SJSA1 (cell line): Measurements from ENCODE around the gene OR6X1. TPM values are rescaled to one million over a fixed set of nuclear protein-coding genes. Genes with fewer than 3 reads are reported as not detected.

Source experiments
- DNase-seq, 2 experiments: peaks; one replicate each; pipeline ENCODE4 v3.0.0-alpha.2; 2015 to 2020; ENCODE audit warnings: low spot score in 2 of 2, low read depth in 1 of 2
- H3K27ac ChIP-seq: fragments of 250-450 bp; sonication (Bioruptor Pico); 2 replicates; pipeline ENCODE4 v1.5.1; 2020; ENCODE audit warnings: mild to moderate bottlenecking, moderate library complexity
- H3K27me3 ChIP-seq: fragments of 250-450 bp; sonication (Bioruptor Pico); replicated peaks from 2 replicates; pipeline ENCODE4 v1.5.1; 2020; ENCODE audit warnings: mild to moderate bottlenecking, moderate library complexity
- H3K36me3 ChIP-seq: fragments of 250-450 bp; sonication (Bioruptor Pico); 2 replicates; pipeline ENCODE4 v1.5.1; 2020; ENCODE audit warnings: mild to moderate bottlenecking
- H3K4me1 ChIP-seq: fragments of 250-450 bp; sonication (Bioruptor Pico); replicated peaks from 2 replicates; pipeline ENCODE4 v1.6.1; 2021; ENCODE audit warnings: mild to moderate bottlenecking
- H3K4me3 ChIP-seq: fragments of 250-450 bp; sonication (Bioruptor Pico); 2 replicates; pipeline ENCODE4 v1.5.1; 2020; ENCODE audit warnings: mild to moderate bottlenecking
- H3K9me3 ChIP-seq: fragments of 250-450 bp; sonication (Bioruptor Pico); replicated peaks from 2 replicates; pipeline ENCODE4 v1.5.1; 2020; ENCODE audit warnings: mild to moderate bottlenecking
- total RNA-seq: library from RNA; depleted of rRNA; stranded (reverse); fragments of >200 nt; shearing (Covaris generic); gene quantifications from 2 replicates; pipeline ENCODE4 v1.2.3, GENCODE V29; 2014; rRNA removed

Gene OR6X1
- total RNA-seq, 1 experiment from 2014 or later = not detected

GRCh38 chr11:123704341-123704740 is 50.0 kb downstream of the OR6X1 start:
- Histone ChIP-seq H3K36me3 (no peaks in the 10 kb centered on the region), H3K27me3 (no peaks in the 10 kb centered on the region), H3K27ac (no peak overlapping the region), H3K9me3 (no peaks in the 10 kb centered on the region), H3K4me1 (no peaks in the 10 kb centered on the region), H3K4me3 (no peak overlapping the region)
- DNase-seq = no peak

Other genes starting within 250 kb of the OR6X1 start
- gene SCN3B, start 99.9 kb downstream of the OR6X1 start, total RNA-seq = 0.18 TPM in 1 of 2 replicates, not detected in the other
- gene ZNF202, start 12.9 kb downstream of the OR6X1 start, total RNA-seq = 1.6 and 6.6 TPM in 2 replicates
- gene OR6M1, start 51.8 kb upstream of the OR6X1 start, total RNA-seq = not detected in 2 replicates
- gene TMEM225, start 131.2 kb upstream of the OR6X1 start, total RNA-seq = not detected in 2 replicates
- not detected in 2 replicates for gene OR8D4, start 147.6 kb upstream of the OR6X1 start, total RNA-seq
- not detected in 2 replicates for gene OR4D5, start 185.1 kb upstream of the OR6X1 start, total RNA-seq
- not detected in 2 replicates for gene OR6T1, start 189.3 kb upstream of the OR6X1 start, total RNA-seq
- not detected in 2 replicates for gene OR10S1, start 223.3 kb upstream of the OR6X1 start, total RNA-seq
- not detected in 2 replicates for gene OR10G6, start 240.6 kb upstream of the OR6X1 start, total RNA-seq